CD4-positive, CD25-positive, alpha-beta regulatory T cell (primary cell): ENCODE results near the gene TVP23A. TPM values are rescaled to one million over a fixed set of nuclear protein-coding genes. Genes with fewer than 3 reads are reported as not detected.

ENCODE experiments used
- ATAC-seq, 2 donors: fragments of 150-1000 bp; cut with Tn5 transposase; one replicate each; pipeline ENCODE4 v1.10.0; 2021; ENCODE audit warnings: low read depth in 2 of 2, moderate number of reproducible peaks in 2 of 2, moderate library complexity in 1 of 2
- DNase-seq, 3 donors: peaks; one replicate each; pipeline versions ENCODE4 v3.0.0 to v3.0.0-alpha.2; 2012 to 2022; ENCODE audit warnings: mixed read lengths in 1 of 3
- H3K27ac ChIP-seq: one replicate; pipeline ENCODE4 v1.7.0; 2013; ENCODE audit warnings: mild to moderate bottlenecking, low read length; ENCODE audit not compliant: insufficient read depth, poor library complexity, severe bottlenecking
- H3K27me3 ChIP-seq: one replicate; pipeline ENCODE4 v1.7.0; 2013; ENCODE audit warnings: low read length; ENCODE audit not compliant: control insufficient read depth, insufficient read depth
- H3K36me3 ChIP-seq: one replicate; pipeline ENCODE4 v1.7.0; 2013; ENCODE audit warnings: mild to moderate bottlenecking, low read length, moderate library complexity; ENCODE audit not compliant: control insufficient read depth, insufficient read depth
- H3K4me1 ChIP-seq: 2 replicates; pipeline ENCODE4 v1.7.0; 2013; ENCODE audit warnings: mild to moderate bottlenecking, low read length; ENCODE audit not compliant: insufficient read depth, control insufficient read depth, poor library complexity, severe bottlenecking
- H3K4me3 ChIP-seq: one replicate; pipeline ENCODE4 v1.7.0; 2013; ENCODE audit warnings: low read depth, mild to moderate bottlenecking, low read length, moderate library complexity
- H3K9me3 ChIP-seq, 2 experiments: 1 replicate in 1 of 2; 2 replicates in 1 of 2; pipeline ENCODE4 v1.7.0; 2013; ENCODE audit warnings: low read length in 2 of 2, mild to moderate bottlenecking in 1 of 2, moderate library complexity in 1 of 2; ENCODE audit not compliant: control insufficient read depth in 2 of 2
- H3K27ac Mint-ChIP-seq, 3 donors: one replicate each; pipeline ENCODE4 v1.8.0; 2020 to 2022; ENCODE audit warnings: mild to moderate bottlenecking in 3 of 3, mixed read lengths in 3 of 3, moderate library complexity in 2 of 3
- H3K27me3 Mint-ChIP-seq: one replicate; pipeline ENCODE4 v1.8.0; 2022; ENCODE audit warnings: mild to moderate bottlenecking, mixed read lengths
- H3K36me3 Mint-ChIP-seq: one replicate; pipeline ENCODE4 v1.8.0; 2020; ENCODE audit warnings: mixed read lengths
- H3K4me1 Mint-ChIP-seq, 4 donors: one replicate each; pipeline ENCODE4 v1.8.0; 2020 to 2022; ENCODE audit warnings: mixed read lengths in 4 of 4, mild to moderate bottlenecking in 1 of 4
- H3K4me3 Mint-ChIP-seq, 4 donors: one replicate each; pipeline ENCODE4 v1.8.0; 2020 to 2022; ENCODE audit warnings: mild to moderate bottlenecking in 4 of 4, mixed read lengths in 4 of 4, moderate library complexity in 3 of 4
- H3K9me3 Mint-ChIP-seq, 7 donors: one replicate each; pipeline ENCODE4 v1.8.0; 2020 to 2022; ENCODE audit warnings: mixed read lengths in 7 of 7, mild to moderate bottlenecking in 3 of 7, moderate library complexity in 2 of 7
- polyA plus RNA-seq, 4 donors: library from polyadenylated mRNA; unstranded; fragments of 300-500 nt; fragmentation: Illumina TruSeq; gene quantifications; one replicate each; pipeline ENCODE4 v1.2.3, GENCODE V29; 2021
- total RNA-seq: library from RNA; stranded (reverse); gene quantifications from one replicate; pipeline ENCODE4 v1.2.3, GENCODE V29; 2022

TVP23A gene
- total and polyA plus RNA-seq, 5 donors from 2014 or later, result 0.20 TPM; not detected in 4

DNA sequence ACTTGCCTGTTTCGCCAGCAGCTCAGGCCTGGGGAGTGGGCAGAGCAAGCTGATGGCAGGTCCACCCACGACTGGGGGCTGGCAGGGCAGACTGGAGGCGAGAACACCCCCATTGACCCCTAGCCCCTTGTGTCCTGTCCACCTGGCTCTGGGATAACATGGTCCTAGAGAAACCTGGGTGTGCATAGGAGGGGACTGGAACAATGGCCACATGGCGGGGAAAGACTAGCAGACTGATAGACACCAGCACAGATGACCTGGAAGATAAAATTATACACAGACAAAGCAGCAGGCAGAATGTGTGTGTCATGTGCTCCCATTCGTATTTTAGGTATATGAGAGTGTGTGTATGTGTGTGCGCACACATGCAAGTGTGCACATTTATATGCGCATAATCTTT lies 51.5 kb downstream of the TVP23A start:
- Mint-ChIP-seq H3K4me3 (no peak overlapping the region), H3K27ac (peak overlapping the region in 1 of 3 donors; percentile 41), H3K27me3 (no peaks in the 10 kb centered on the region), H3K9me3 (peaks cover 0 to 2% (median 0%) of the 10 kb centered on the region in 7 donors), H3K36me3 (peaks cover 45% of the 10 kb centered on the region), H3K4me1 (peaks cover 0 to 16% (median 6%) of the 10 kb centered on the region in 4 donors)
- no peaks in the 10 kb centered on the region for H3K27me3 ChIP-seq
- no peaks in the 10 kb centered on the region for H3K9me3 ChIP-seq
- DNase-seq (no peak), ATAC-seq (no peak)
- no peak overlapping the region for H3K27ac ChIP-seq
- H3K4me3 ChIP-seq, result no peak overlapping the region
- H3K4me1 ChIP-seq, result no peaks in the 10 kb centered on the region
- H3K36me3 ChIP-seq, result peaks cover 30% of the 10 kb centered on the region

- H3K27me3 Mint-ChIP-seq, result no peaks in the 10 kb centered on the region
- Histone ChIP-seq H3K4me3 (no peak overlapping the region), H3K36me3 (peaks cover 42% of the 10 kb centered on the region), H3K9me3 (no peaks in the 10 kb centered on the region), H3K27ac (no peak overlapping the region), H3K4me1 (no peaks in the 10 kb centered on the region), H3K27me3 (no peaks in the 10 kb centered on the region)
- H3K9me3 Mint-ChIP-seq, result peaks cover 0 to 2% (median 0%) of the 10 kb centered on the region in 7 donors
- ATAC-seq, result peak in 1 of 2 donors; percentile 48
- no peak overlapping the region for H3K4me3 Mint-ChIP-seq
- peaks cover 0 to 10% (median 3%) of the 10 kb centered on the region in 4 donors for H3K4me1 Mint-ChIP-seq
- H3K36me3 Mint-ChIP-seq, result peaks cover 51% of the 10 kb centered on the region
- peak overlapping the region in 1 of 3 donors; percentile 91 for H3K27ac Mint-ChIP-seq
- DNase-seq, result peak in 1 of 3 donors; percentile 15
These were observed 52.8 kb downstream of the TVP23A start for GRCh38 chr16:10765772-10766171.

GRCh38 chr16:10763456-10763855 lies 55.1 kb downstream of the TVP23A start:
- DNase-seq (no peak), ATAC-seq (no peak)
- H3K27me3 Mint-ChIP-seq, result no peaks in the 10 kb centered on the region
- peaks cover 62% of the 10 kb centered on the region for H3K36me3 Mint-ChIP-seq
- H3K27ac Mint-ChIP-seq, result no peak overlapping the region
- Histone ChIP-seq H3K4me3 (no peak overlapping the region), H3K27ac (no peak overlapping the region), H3K9me3 (no peaks in the 10 kb centered on the region), H3K27me3 (no peaks in the 10 kb centered on the region), H3K36me3 (peaks cover 56% of the 10 kb centered on the region), H3K4me1 (no peaks in the 10 kb centered on the region)
- peaks cover 0 to 9% (median 0%) of the 10 kb centered on the region in 4 donors for H3K4me1 Mint-ChIP-seq
- H3K9me3 Mint-ChIP-seq, result peaks cover 0 to 2% (median 0%) of the 10 kb centered on the region in 7 donors
- no peak overlapping the region for H3K4me3 Mint-ChIP-seq

- Histone ChIP-seq H3K9me3 (no peaks in the 10 kb centered on the region), H3K4me1 (no peaks in the 10 kb centered on the region), H3K27ac (no peak overlapping the region), H3K27me3 (no peaks in the 10 kb centered on the region), H3K36me3 (peaks cover 63% of the 10 kb centered on the region), H3K4me3 (no peak overlapping the region)
- Mint-ChIP-seq H3K36me3 (peaks cover 61% of the 10 kb centered on the region), H3K27me3 (no peaks in the 10 kb centered on the region), H3K27ac (no peak overlapping the region), H3K4me3 (no peak overlapping the region), H3K9me3 (peaks cover 0 to 2% (median 0%) of the 10 kb centered on the region in 7 donors), H3K4me1 (peaks cover 0 to 9% (median 0%) of the 10 kb centered on the region in 4 donors)
- no peak for DNase-seq
- no peak for ATAC-seq
These were observed 56.1 kb downstream of the TVP23A start for GRCh38 chr16:10762336-10763016.

- Histone ChIP-seq H3K27me3 (no peaks in the 10 kb centered on the region), H3K9me3 (no peaks in the 10 kb centered on the region), H3K36me3 (peaks cover 73% of the 10 kb centered on the region), H3K27ac (no peak overlapping the region), H3K4me1 (no peaks in the 10 kb centered on the region), H3K4me3 (no peak overlapping the region)
- DNase-seq (no peak), ATAC-seq (no peak)
- Mint-ChIP-seq H3K4me3 (no peak overlapping the region), H3K9me3 (peaks cover 0 to 2% (median 0%) of the 10 kb centered on the region in 7 donors), H3K4me1 (peaks cover 0 to 8% (median 0%) of the 10 kb centered on the region in 4 donors), H3K36me3 (peaks cover 67% of the 10 kb centered on the region), H3K27ac (no peak overlapping the region), H3K27me3 (no peaks in the 10 kb centered on the region)
These were observed 57.2 kb downstream of the TVP23A start for GRCh38 chr16:10761373-10761772.

DNA sequence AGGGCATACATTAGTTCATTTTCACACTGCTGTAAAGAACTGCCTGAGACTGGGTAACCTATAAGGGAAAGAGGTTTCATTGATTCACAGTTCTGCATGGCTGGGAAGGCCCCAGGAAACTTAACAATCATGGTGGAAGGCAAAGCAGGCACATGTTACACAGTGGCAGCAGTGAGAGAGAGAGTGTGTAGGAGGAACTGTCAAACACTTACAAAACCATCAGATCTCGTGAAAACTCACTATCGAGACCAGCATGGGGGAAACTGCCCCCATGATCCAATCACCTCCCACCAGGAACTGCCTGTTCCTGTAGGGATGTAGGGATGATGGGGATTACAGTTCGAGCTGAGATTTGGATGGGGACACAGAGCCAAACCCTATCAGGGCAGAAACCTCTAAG lies 57.7 kb downstream of the TVP23A start:
- Histone ChIP-seq H3K36me3 (peaks cover 79% of the 10 kb centered on the region), H3K9me3 (no peaks in the 10 kb centered on the region), H3K4me3 (no peak overlapping the region), H3K27me3 (no peaks in the 10 kb centered on the region), H3K27ac (no peak overlapping the region), H3K4me1 (no peaks in the 10 kb centered on the region)
- DNase-seq (no peak), ATAC-seq (no peak)
- Mint-ChIP-seq H3K9me3 (peaks cover 0 to 2% (median 0%) of the 10 kb centered on the region in 7 donors), H3K27me3 (no peaks in the 10 kb centered on the region), H3K4me3 (no peak overlapping the region), H3K27ac (peak overlapping the region in 2 of 3 donors; percentile 60 to 86), H3K4me1 (peaks cover 0 to 3% (median 0%) of the 10 kb centered on the region in 4 donors), H3K36me3 (peaks cover 65% of the 10 kb centered on the region)

DNA sequence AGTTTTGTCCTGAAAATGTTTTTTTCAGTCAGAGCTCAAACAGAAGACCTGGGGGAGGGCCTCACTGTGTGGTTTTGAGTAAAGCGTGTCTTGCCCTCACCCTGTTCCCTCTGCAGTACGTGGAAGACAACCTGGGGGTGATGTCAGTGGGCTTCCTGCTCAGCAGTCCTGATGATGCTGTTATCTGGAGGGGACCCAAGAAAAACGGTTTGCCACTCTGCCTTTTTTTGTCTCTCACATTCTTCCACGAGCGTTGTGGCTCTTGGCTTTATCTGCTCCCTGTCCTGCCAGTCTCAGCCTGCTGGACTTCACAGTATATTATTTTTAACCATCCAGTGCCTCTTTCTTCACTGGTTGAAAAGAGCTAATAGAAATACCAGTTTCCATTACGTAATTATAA lies 62.0 kb downstream of the TVP23A start:
- Mint-ChIP-seq H3K4me1 (peaks cover 0 to 7% (median 2%) of the 10 kb centered on the region in 4 donors), H3K36me3 (peaks cover 65% of the 10 kb centered on the region), H3K27me3 (no peaks in the 10 kb centered on the region), H3K9me3 (no peaks in the 10 kb centered on the region), H3K27ac (no peak overlapping the region), H3K4me3 (no peak overlapping the region)
- Histone ChIP-seq H3K27ac (no peak overlapping the region), H3K36me3 (peaks cover 86% of the 10 kb centered on the region), H3K4me1 (no peaks in the 10 kb centered on the region), H3K4me3 (no peak overlapping the region), H3K27me3 (no peaks in the 10 kb centered on the region), H3K9me3 (no peaks in the 10 kb centered on the region)
- no peak for ATAC-seq
- DNase-seq, result no peak

GRCh38 chr16:10754941-10755340 lies 63.7 kb downstream of the TVP23A start:
- Histone ChIP-seq H3K27me3 (no peaks in the 10 kb centered on the region), H3K9me3 (no peaks in the 10 kb centered on the region), H3K4me1 (no peaks in the 10 kb centered on the region), H3K27ac (no peak overlapping the region), H3K36me3 (peaks cover 83% of the 10 kb centered on the region), H3K4me3 (no peak overlapping the region)
- Mint-ChIP-seq H3K36me3 (peaks cover 60% of the 10 kb centered on the region), H3K9me3 (no peaks in the 10 kb centered on the region), H3K4me1 (peaks cover 6 to 8% (median 7%) of the 10 kb centered on the region in 4 donors), H3K27ac (no peak overlapping the region), H3K4me3 (no peak overlapping the region), H3K27me3 (no peaks in the 10 kb centered on the region)
- no peak for ATAC-seq
- DNase-seq, result no peak
